ENCODE results near the gene TMEM134.

DNA sequence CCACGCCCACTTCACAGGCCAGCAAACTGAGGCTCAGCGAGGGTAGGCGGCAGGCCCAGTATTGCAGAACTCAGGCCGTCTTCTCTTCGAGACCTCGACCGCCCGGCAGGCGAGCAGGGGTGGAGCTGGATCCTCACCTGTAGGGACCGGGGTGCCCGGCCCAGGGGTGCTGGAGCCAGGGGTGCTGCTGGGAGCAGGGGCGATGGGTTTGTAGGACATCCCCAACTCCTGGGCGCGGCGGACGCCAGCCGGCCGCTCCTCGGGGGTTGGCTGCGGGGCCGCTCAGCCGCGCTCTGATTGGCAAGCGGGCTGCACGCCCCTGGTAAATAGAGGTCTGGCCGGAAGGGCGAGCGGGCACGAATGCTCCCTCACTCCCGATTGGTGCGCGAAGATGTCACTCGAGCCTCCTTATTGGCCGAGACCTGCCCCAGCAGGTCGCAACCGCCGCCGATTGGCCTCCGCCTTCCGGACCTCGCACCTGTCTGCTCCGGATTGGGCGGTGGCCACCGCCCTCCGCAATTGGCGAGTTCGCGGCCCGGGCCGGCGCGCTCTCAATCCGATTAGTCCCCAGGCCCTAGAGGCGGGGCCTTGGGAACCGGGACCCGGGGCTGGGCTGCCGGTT lies 38.9 kb upstream of the TMEM134 start, which contains the start of gene CDK2AP2:
- TF ChIP-seq, protein P1, sequence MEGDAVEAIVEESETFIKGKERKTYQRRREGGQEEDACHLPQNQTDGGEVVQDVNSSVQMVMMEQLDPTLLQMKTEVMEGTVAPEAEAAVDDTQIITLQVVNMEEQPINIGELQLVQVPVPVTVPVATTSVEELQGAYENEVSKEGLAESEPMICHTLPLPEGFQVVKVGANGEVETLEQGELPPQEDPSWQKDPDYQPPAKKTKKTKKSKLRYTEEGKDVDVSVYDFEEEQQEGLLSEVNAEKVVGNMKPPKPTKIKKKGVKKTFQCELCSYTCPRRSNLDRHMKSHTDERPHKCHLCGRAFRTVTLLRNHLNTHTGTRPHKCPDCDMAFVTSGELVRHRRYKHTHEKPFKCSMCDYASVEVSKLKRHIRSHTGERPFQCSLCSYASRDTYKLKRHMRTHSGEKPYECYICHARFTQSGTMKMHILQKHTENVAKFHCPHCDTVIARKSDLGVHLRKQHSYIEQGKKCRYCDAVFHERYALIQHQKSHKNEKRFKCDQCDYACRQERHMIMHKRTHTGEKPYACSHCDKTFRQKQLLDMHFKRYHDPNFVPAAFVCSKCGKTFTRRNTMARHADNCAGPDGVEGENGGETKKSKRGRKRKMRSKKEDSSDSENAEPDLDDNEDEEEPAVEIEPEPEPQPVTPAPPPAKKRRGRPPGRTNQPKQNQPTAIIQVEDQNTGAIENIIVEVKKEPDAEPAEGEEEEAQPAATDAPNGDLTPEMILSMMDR (IDR thresholded peaks at IDR 0.05; ENCODE audit: low read depth, low read length, poor library complexity, severe bottlenecking), result no peak
- TF ChIP-seq EZH2phosphoT487 (IDR thresholded peaks at IDR 0.05; ENCODE audit: borderline replicate concordance, low read length), result no peak
